Stimulated activated CD4-positive, alpha-beta T cell treated with anti-CD3 and anti-CD28 coated beads, Interleukin-15, amount 100 ng/mL, for 24 hours (primary cell): Measurements from ENCODE around the gene MRPL14.
A peak's percentile ranks its signal among the peaks of the same experiment; 100 is the strongest.

Experiments used
- DNase-seq: peaks from one replicate; pipeline ENCODE4 v3.0.0-alpha.2; 2020

MRPL14 gene

DNA sequence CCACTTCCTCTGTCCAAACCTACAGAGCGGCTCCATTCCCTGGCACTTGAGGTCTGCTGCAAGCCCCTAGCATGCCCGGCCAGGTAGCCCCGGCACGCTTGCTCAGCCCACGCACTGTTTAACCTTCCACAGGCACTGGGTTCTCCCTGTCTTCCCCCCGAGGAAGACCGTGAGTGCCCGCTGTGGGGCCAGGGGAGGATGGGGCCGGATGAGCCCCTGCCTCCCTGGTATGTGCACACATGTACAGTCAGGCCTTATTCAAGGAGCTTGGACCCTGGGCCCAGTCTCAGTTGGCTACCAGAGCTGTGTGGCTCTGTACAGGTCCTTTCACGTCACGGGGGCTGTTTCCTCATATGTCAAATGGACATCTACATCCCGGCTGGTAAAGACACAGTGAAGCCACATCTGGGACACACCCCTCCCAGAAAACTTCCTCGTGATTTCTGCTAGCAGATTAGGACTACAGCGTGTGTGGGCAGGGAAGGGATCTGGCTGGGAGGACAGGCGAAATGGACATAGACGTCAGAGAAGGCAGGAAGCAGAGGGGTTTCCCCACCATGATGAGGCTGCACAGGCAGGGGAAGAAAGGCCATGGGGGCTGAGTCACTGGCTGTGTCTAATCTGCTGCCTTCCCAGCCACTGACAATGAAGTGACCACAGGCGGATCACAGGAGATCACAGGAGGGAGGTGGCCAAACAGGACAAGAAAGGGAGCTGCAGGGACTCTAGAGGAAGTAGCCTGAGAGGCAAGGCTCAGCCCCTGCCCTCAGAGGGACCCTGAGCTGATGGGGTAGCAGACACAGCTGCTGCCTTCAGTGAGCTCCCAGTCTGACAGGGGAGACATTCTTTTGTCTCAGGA is 62.9 kb downstream of the MRPL14 start:
- peak; percentile 25 for DNase-seq

- no peak for DNase-seq
These were observed 63.6 kb downstream of the MRPL14 start for GRCh38 chr6:44063561-44064059.
